DND-41 (cell line): ENCODE measurements around the gene PRSS38.

Experiments used
- CTCF ChIP-seq: IDR thresholded peaks from 2 replicates; pipeline ENCODE4 v1.5.1; 2012; ENCODE audit warnings: borderline replicate concordance, low read length, moderate library complexity, mild to moderate bottlenecking; ENCODE audit not compliant: poor library complexity, severe bottlenecking; ENCODE audit errors: extremely low read depth
- EZH2 ChIP-seq: IDR thresholded peaks from 3 replicates; pipeline ENCODE4 v1.6.1; 2012; ENCODE audit warnings: borderline replicate concordance, low read depth, mild to moderate bottlenecking, moderate library complexity, low read length, inconsistent platforms; ENCODE audit not compliant: severe bottlenecking

DNA sequence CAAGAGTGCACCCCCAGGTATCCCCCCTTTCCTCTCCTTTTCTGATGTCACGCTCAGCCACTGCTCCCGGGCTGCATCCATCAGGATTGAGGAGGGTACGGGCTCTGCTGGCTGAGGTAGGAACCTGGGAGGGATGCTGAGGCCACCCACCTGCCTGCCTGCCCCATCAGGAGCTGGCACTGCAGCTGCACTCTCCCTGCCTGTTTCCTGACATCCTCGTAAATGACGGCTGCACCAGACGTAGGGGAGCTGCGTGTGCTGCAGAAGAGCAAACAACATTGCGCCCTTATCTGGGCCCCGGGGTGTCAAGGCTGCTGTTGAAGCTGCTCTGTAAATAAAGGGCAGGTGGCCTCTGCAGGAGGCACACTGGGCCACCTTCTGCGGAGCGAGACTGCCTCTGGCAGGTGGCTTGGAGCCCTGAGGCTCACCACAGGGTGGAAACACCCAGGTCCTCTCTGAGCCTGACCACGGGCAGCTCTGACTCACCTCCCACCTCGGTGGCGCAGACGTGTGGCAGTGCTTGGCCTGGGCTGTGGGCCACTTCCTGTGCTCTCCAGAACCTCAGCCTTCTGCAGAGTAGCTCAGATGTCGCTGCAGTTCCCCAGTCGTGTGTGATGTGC lies 49.4 kb upstream of the PRSS38 start:
- no peak for TF ChIP-seq CTCF
- TF ChIP-seq EZH2 = no peak
